Measurements from ENCODE around the gene ODF4.

The ODF4 gene

DNA sequence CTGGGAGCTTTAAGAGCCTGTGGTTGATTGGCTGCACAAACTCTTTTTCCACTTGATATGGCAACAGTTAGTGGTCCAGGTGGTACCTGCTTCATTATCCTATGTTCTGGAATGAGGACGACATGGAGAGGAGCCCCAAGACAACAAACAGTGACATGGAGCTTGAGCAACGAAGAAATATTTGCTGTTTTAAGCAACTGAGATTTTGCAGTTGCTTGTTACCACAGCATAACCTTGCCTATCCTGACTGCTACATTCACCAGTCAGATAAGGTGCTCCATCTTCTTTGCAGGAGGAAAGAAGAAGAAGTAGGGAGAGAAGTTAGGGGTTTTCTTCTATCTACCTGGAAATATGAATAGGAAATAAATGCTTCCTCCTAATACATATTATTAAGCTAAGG, 7.5 kb upstream of the ODF4 start:
- H3K27me3 ChIP-seq (ENCODE audit: low read length), result no peaks in the 10 kb centered on the region
- no peaks in the 10 kb centered on the region for H3K9me3 ChIP-seq (ENCODE audit: insufficient read depth, low read length)
- no peak for TF ChIP-seq EZH2phosphoT487 (conservative IDR thresholded peaks at IDR 0.05; ENCODE audit: low read length)
- TF ChIP-seq, protein P1, sequence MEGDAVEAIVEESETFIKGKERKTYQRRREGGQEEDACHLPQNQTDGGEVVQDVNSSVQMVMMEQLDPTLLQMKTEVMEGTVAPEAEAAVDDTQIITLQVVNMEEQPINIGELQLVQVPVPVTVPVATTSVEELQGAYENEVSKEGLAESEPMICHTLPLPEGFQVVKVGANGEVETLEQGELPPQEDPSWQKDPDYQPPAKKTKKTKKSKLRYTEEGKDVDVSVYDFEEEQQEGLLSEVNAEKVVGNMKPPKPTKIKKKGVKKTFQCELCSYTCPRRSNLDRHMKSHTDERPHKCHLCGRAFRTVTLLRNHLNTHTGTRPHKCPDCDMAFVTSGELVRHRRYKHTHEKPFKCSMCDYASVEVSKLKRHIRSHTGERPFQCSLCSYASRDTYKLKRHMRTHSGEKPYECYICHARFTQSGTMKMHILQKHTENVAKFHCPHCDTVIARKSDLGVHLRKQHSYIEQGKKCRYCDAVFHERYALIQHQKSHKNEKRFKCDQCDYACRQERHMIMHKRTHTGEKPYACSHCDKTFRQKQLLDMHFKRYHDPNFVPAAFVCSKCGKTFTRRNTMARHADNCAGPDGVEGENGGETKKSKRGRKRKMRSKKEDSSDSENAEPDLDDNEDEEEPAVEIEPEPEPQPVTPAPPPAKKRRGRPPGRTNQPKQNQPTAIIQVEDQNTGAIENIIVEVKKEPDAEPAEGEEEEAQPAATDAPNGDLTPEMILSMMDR (IDR thresholded peaks at IDR 0.05; ENCODE audit: insufficient read depth, low read length, poor library complexity, severe bottlenecking), result no peak
- no peaks in the 10 kb centered on the region for H3K79me2 ChIP-seq (ENCODE audit: insufficient read depth, low read length)
- H3K27ac ChIP-seq (ENCODE audit: low read depth, low read length), result no peak overlapping the region
- H3K4me2 ChIP-seq (ENCODE audit: low read depth, low read length, poor library complexity, severe bottlenecking), result no peak overlapping the region
- H3F3A ChIP-seq (ENCODE audit: insufficient read depth), result no peaks in the 10 kb centered on the region
- H3K4me3 ChIP-seq (ENCODE audit: insufficient read depth, low read length, poor library complexity, severe bottlenecking), result no peak overlapping the region
- H2AFZ ChIP-seq (ENCODE audit: low read depth, low read length, severe bottlenecking), result no peak overlapping the region
- no peak overlapping the region for H3K9ac ChIP-seq (ENCODE audit: low read length)
- H3K36me3 ChIP-seq (ENCODE audit: low read length), result no peaks in the 10 kb centered on the region
- no peaks in the 10 kb centered on the region for H4K20me1 ChIP-seq (ENCODE audit: low read depth, low read length)
- no peaks in the 10 kb centered on the region for H3K9me2 ChIP-seq (replicated peaks; ENCODE audit: insufficient read depth, low read length)

- Histone ChIP-seq H3K4me2 (ENCODE audit: low read depth, low read length, poor library complexity, severe bottlenecking) (no peak overlapping the region), H4K20me1 (ENCODE audit: low read depth, low read length) (no peaks in the 10 kb centered on the region)
Observed at GRCh38 chr17:8332688-8333087, 7.0 kb upstream of the ODF4 start.

GRCh38 chr17:8333281-8333680, 6.4 kb upstream of the ODF4 start:
- no peaks in the 10 kb centered on the region for H3K27me3 ChIP-seq (ENCODE audit: low read length)
- no peak overlapping the region for H3K4me2 ChIP-seq (ENCODE audit: low read depth, low read length, poor library complexity, severe bottlenecking)
- no peak overlapping the region for H3K9ac ChIP-seq (ENCODE audit: low read length)
- H2AFZ ChIP-seq (ENCODE audit: low read depth, low read length, severe bottlenecking), result no peak overlapping the region
- no peaks in the 10 kb centered on the region for H3K36me3 ChIP-seq (ENCODE audit: low read length)
- TF ChIP-seq, protein P1 (IDR thresholded peaks at IDR 0.05; ENCODE audit: insufficient read depth, low read length, poor library complexity, severe bottlenecking), result no peak
- TF ChIP-seq EZH2phosphoT487 (conservative IDR thresholded peaks at IDR 0.05; ENCODE audit: low read length), result no peak
- no peaks in the 10 kb centered on the region for H3K9me2 ChIP-seq (replicated peaks; ENCODE audit: insufficient read depth, low read length)
- no peaks in the 10 kb centered on the region for H4K20me1 ChIP-seq (ENCODE audit: low read depth, low read length)
- H3K9me3 ChIP-seq (ENCODE audit: insufficient read depth, low read length), result no peaks in the 10 kb centered on the region
- no peaks in the 10 kb centered on the region for H3F3A ChIP-seq (ENCODE audit: insufficient read depth)
- H3K4me3 ChIP-seq (ENCODE audit: insufficient read depth, low read length, poor library complexity, severe bottlenecking), result no peak overlapping the region
- H3K27ac ChIP-seq (ENCODE audit: low read depth, low read length), result no peak overlapping the region
- H3K79me2 ChIP-seq (ENCODE audit: insufficient read depth, low read length), result no peaks in the 10 kb centered on the region

More at GRCh38 chr17:8332688-8333087, 7.0 kb upstream of the ODF4 start:
- Histone ChIP-seq H3K27ac (ENCODE audit: low read depth, low read length) (no peak overlapping the region), H3K79me2 (ENCODE audit: insufficient read depth, low read length) (no peaks in the 10 kb centered on the region), H2AFZ (ENCODE audit: low read depth, low read length, severe bottlenecking) (no peak overlapping the region), H3K27me3 (ENCODE audit: low read length) (no peaks in the 10 kb centered on the region), H3K9me3 (ENCODE audit: insufficient read depth, low read length) (no peaks in the 10 kb centered on the region), H3K9ac (ENCODE audit: low read length) (no peak overlapping the region), H3F3A (ENCODE audit: insufficient read depth) (no peaks in the 10 kb centered on the region), H3K4me3 (ENCODE audit: insufficient read depth, low read length, poor library complexity, severe bottlenecking) (no peak overlapping the region), H3K9me2 (replicated peaks; ENCODE audit: insufficient read depth, low read length) (no peaks in the 10 kb centered on the region), H3K36me3 (ENCODE audit: low read length) (no peaks in the 10 kb centered on the region)
- no peak for TF ChIP-seq EZH2phosphoT487 (conservative IDR thresholded peaks at IDR 0.05; ENCODE audit: low read length)
- TF ChIP-seq, protein P1 (IDR thresholded peaks at IDR 0.05; ENCODE audit: insufficient read depth, low read length, poor library complexity, severe bottlenecking), result no peak
